Fibroblast of lung (primary cell): ENCODE results near the gene ACADS. TPM values are rescaled to one million over a fixed set of nuclear protein-coding genes. Genes with fewer than 3 reads are reported as not detected.

Source experiments
- DNase-seq, 2 donors: peaks; one replicate each; pipeline versions ENCODE4 v3.0.0 to v3.0.0-alpha.2; 2010; ENCODE audit warnings: low read depth in 2 of 2
- H2AFZ ChIP-seq: 2 replicates; pipeline ENCODE4 v1.5.1; 2012; ENCODE audit warnings: low read length, control low read depth, inconsistent platforms
- H3K27ac ChIP-seq: 2 replicates; pipeline ENCODE4 v1.5.1; 2011; ENCODE audit warnings: low read length, control low read depth; ENCODE audit not compliant: insufficient read depth
- H3K27me3 ChIP-seq: 2 replicates; pipeline ENCODE4 v1.5.1; 2011; ENCODE audit warnings: mild to moderate bottlenecking, low read length; ENCODE audit not compliant: control insufficient read depth, insufficient read depth
- H3K36me3 ChIP-seq: 2 replicates; pipeline ENCODE4 v1.5.1; 2011; ENCODE audit warnings: low read length; ENCODE audit not compliant: control insufficient read depth, insufficient read depth
- H3K4me1 ChIP-seq: 2 replicates; pipeline ENCODE4 v1.5.1; 2011; ENCODE audit warnings: low read length; ENCODE audit not compliant: control insufficient read depth, insufficient read depth; ENCODE audit errors: extremely low read depth
- H3K4me2 ChIP-seq: 2 replicates; pipeline ENCODE4 v1.5.1; 2011; ENCODE audit warnings: low read length, control low read depth; ENCODE audit not compliant: insufficient read depth; ENCODE audit errors: extremely low read depth
- H3K4me3 ChIP-seq, 4 experiments: fragments of 200-600 bp in 1 of 4; sonication (generic) in 1 of 4; replicated peaks in 1 of 4; 2 replicates each; pipeline ENCODE4 v1.5.1; 2011 to 2016; ENCODE audit warnings: low read length in 4 of 4, low read depth in 3 of 4, mild to moderate bottlenecking in 3 of 4, control low read depth in 2 of 4, inconsistent platforms in 1 of 4, mixed read lengths in 1 of 4; ENCODE audit not compliant: insufficient read depth in 1 of 4; ENCODE audit errors: control extremely low read depth in 1 of 4
- H3K79me2 ChIP-seq: 2 replicates; pipeline ENCODE4 v1.5.1; 2012; ENCODE audit warnings: mild to moderate bottlenecking, low read length, inconsistent platforms; ENCODE audit not compliant: control insufficient read depth, insufficient read depth
- H3K9ac ChIP-seq: 2 replicates; pipeline ENCODE4 v1.5.1; 2011; ENCODE audit warnings: mild to moderate bottlenecking, low read length, control low read depth; ENCODE audit not compliant: insufficient read depth
- H3K9me3 ChIP-seq: 2 replicates; pipeline ENCODE4 v1.5.1; 2012; ENCODE audit warnings: low read depth, low read length; ENCODE audit not compliant: control insufficient read depth, insufficient read depth
- H4K20me1 ChIP-seq: 2 replicates; pipeline ENCODE4 v1.5.1; 2011; ENCODE audit warnings: low read length; ENCODE audit not compliant: control insufficient read depth, insufficient read depth; ENCODE audit errors: extremely low read depth
- EZH2 ChIP-seq: IDR thresholded peaks from 2 replicates; pipeline ENCODE4 v1.5.1; 2012; ENCODE audit warnings: low read length, control low read depth, mild to moderate bottlenecking; ENCODE audit errors: missing control alignments
- polyA plus RNA-seq, 2 donors: library from polyadenylated mRNA; depleted of rRNA in 1 of 2; stranded (reverse) in 1 of 2; unstranded in 1 of 2; fragments of >200 nt; gene quantifications; 2 replicates each; pipeline ENCODE4 v1.2.1, GENCODE V29; 2011 to 2012; ENCODE audit warnings: missing spikeins in 1 of 2
- total RNA-seq: library from RNA; depleted of rRNA; stranded (reverse); fragments of >200 nt; gene quantifications from 2 replicates; pipeline ENCODE4 v1.2.1, GENCODE V29; 2014
- TF ChIP-seq, protein P1 (sequence below), 2 donors: IDR thresholded peaks in 1 of 2; conservative IDR thresholded peaks in 1 of 2; 1 replicate in 1 of 2; 2 replicates in 1 of 2; pipeline ENCODE4 v1.5.1; 2011 to 2012; ENCODE audit warnings: low read length in 2 of 2, control low read depth in 1 of 2, inconsistent platforms in 1 of 2, low read depth in 1 of 2, mild to moderate bottlenecking in 1 of 2

Gene ACADS
- total and polyA plus RNA-seq, 2 donors (not counting 1 experiment from before 2014, with no cell fraction given), result 4.5 to 15.9 TPM

GRCh38 chr12:120733574-120733973 lies 7.9 kb downstream of the ACADS start:
- H3K9ac ChIP-seq, result no peak overlapping the region
- H3K27ac ChIP-seq, result no peak overlapping the region
- no peaks in the 10 kb centered on the region for H4K20me1 ChIP-seq
- H3K9me3 ChIP-seq, result no peaks in the 10 kb centered on the region
- no peak overlapping the region for H3K4me3 ChIP-seq
- TF ChIP-seq, protein P1, sequence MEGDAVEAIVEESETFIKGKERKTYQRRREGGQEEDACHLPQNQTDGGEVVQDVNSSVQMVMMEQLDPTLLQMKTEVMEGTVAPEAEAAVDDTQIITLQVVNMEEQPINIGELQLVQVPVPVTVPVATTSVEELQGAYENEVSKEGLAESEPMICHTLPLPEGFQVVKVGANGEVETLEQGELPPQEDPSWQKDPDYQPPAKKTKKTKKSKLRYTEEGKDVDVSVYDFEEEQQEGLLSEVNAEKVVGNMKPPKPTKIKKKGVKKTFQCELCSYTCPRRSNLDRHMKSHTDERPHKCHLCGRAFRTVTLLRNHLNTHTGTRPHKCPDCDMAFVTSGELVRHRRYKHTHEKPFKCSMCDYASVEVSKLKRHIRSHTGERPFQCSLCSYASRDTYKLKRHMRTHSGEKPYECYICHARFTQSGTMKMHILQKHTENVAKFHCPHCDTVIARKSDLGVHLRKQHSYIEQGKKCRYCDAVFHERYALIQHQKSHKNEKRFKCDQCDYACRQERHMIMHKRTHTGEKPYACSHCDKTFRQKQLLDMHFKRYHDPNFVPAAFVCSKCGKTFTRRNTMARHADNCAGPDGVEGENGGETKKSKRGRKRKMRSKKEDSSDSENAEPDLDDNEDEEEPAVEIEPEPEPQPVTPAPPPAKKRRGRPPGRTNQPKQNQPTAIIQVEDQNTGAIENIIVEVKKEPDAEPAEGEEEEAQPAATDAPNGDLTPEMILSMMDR (conservative IDR thresholded peaks at IDR 0.05 in 1 of 2, IDR thresholded peaks at IDR 0.05 in 1 of 2; ENCODE audit: low read depth in 1 of 2, low read length in 2 of 2), result no peak
- no peak for TF ChIP-seq EZH2
- no peak for DNase-seq
- no peaks in the 10 kb centered on the region for H3K36me3 ChIP-seq
- no peak overlapping the region for H2AFZ ChIP-seq
- H3K27me3 ChIP-seq, result no peaks in the 10 kb centered on the region
- H3K4me1 ChIP-seq, result no peaks in the 10 kb centered on the region
- H3K4me2 ChIP-seq, result no peak overlapping the region
- H3K79me2 ChIP-seq, result no peaks in the 10 kb centered on the region

DNA sequence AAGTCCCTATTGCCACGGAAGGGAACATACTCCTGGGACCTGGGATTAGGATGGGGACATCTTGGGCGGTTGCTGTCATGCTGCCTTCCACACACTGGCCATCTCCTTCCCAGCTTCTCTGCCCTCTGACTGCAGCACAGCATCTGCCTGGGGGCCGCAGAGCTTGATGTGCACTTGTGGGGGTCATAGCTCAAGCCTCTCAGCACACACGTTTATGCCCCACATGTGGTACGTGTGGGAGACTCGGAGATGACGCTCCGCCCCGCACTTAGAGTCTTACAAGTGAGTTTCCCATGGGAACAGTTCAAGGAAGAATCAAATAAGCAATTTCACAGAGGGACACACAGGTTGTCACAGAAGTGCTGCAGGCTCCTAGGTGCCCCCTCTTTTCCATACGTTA lies 8.6 kb downstream of the ACADS start:
- no peaks in the 10 kb centered on the region for H3K36me3 ChIP-seq
- no peaks in the 10 kb centered on the region for H3K9me3 ChIP-seq
- no peak overlapping the region for H3K4me2 ChIP-seq
- TF ChIP-seq, protein P1 (conservative IDR thresholded peaks at IDR 0.05 in 1 of 2, IDR thresholded peaks at IDR 0.05 in 1 of 2; ENCODE audit: low read depth in 1 of 2, low read length in 2 of 2), result no peak
- TF ChIP-seq EZH2, result no peak
- no peaks in the 10 kb centered on the region for H3K4me1 ChIP-seq
- no peaks in the 10 kb centered on the region for H3K79me2 ChIP-seq
- no peak overlapping the region for H3K4me3 ChIP-seq
- no peak overlapping the region for H3K27ac ChIP-seq
- no peak overlapping the region for H2AFZ ChIP-seq
- no peaks in the 10 kb centered on the region for H3K27me3 ChIP-seq
- no peak for DNase-seq
- H4K20me1 ChIP-seq, result no peaks in the 10 kb centered on the region
- no peak overlapping the region for H3K9ac ChIP-seq

DNA sequence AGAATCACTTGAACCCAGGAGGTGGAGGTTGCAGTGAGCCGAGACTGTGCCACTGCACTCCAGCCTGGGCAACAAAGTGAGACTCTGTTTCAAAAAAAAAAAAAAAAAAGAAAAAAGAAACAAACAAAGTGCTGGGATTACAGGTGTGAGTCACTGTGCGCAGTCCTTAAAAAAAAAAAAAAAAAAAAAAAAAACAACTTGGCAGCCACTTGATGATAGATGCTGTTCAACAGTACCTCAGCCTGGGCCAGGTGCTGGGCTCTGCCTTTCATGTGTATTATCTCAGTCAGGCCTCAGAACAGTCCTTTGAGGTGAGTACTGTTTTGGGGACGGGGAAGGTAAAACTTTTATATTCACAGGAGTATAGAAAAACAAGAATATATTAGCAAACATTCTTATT lies 9.6 kb downstream of the ACADS start:
- Histone ChIP-seq H2AFZ (no peak overlapping the region), H3K4me3 (no peak overlapping the region), H3K27ac (no peak overlapping the region), H3K9ac (no peak overlapping the region), H3K79me2 (no peaks in the 10 kb centered on the region), H3K36me3 (no peaks in the 10 kb centered on the region), H4K20me1 (no peaks in the 10 kb centered on the region), H3K4me1 (no peaks in the 10 kb centered on the region), H3K4me2 (no peak overlapping the region), H3K9me3 (no peaks in the 10 kb centered on the region), H3K27me3 (no peaks in the 10 kb centered on the region)
- no peak for DNase-seq
- TF ChIP-seq, protein P1 (conservative IDR thresholded peaks at IDR 0.05 in 1 of 2, IDR thresholded peaks at IDR 0.05 in 1 of 2; ENCODE audit: low read depth in 1 of 2, low read length in 2 of 2), result no peak
- TF ChIP-seq EZH2, result no peak
